Glutamatergic neuron (in vitro differentiated cells): ENCODE data around the gene ITPR1. TPM values are rescaled to one million over a fixed set of nuclear protein-coding genes. Genes with fewer than 3 reads are reported as not detected.
"Not testable (repeated sequence)": the region's sequence is repeated elsewhere in the genome, so short reads cannot be mapped to it uniquely, and the experiment has no call there.

Experiments used
- DNase-seq: peaks from one replicate; pipeline ENCODE4 v3.0.0; 2022
- H3K27ac Mint-ChIP-seq: one replicate; pipeline ENCODE4 v1.8.0; 2020; ENCODE audit warnings: mild to moderate bottlenecking, mixed read lengths, inconsistent platforms; ENCODE audit not compliant: unreplicated experiment
- H3K27me3 Mint-ChIP-seq: one replicate; pipeline ENCODE4 v1.8.0; 2020; ENCODE audit warnings: mild to moderate bottlenecking, moderate library complexity, mixed read lengths, inconsistent platforms; ENCODE audit not compliant: unreplicated experiment
- H3K36me3 Mint-ChIP-seq: one replicate; pipeline ENCODE4 v1.8.0; 2020; ENCODE audit warnings: mild to moderate bottlenecking, mixed read lengths, inconsistent platforms; ENCODE audit not compliant: unreplicated experiment
- H3K4me1 Mint-ChIP-seq: one replicate; pipeline ENCODE4 v1.8.0; 2020; ENCODE audit warnings: mild to moderate bottlenecking, low read depth, mixed read lengths, inconsistent platforms; ENCODE audit not compliant: unreplicated experiment
- H3K4me3 Mint-ChIP-seq: one replicate; pipeline ENCODE4 v1.8.0; 2020; ENCODE audit warnings: mild to moderate bottlenecking, mixed read lengths, inconsistent platforms; ENCODE audit not compliant: unreplicated experiment
- H3K9me3 Mint-ChIP-seq: one replicate; pipeline ENCODE4 v1.8.0; 2020; ENCODE audit warnings: mild to moderate bottlenecking, moderate library complexity, mixed read lengths, inconsistent platforms; ENCODE audit not compliant: unreplicated experiment
- total RNA-seq: library from RNA; stranded (reverse); fragmentation: NEBNext Ultra II Directional; extraction: Animal tissue kit (Norgen Biotek cat#: 25700); gene quantifications from one replicate; pipeline ENCODE4 v1.2.1, GENCODE V29; 2021; ENCODE audit not compliant: unreplicated experiment
- TF ChIP-seq, protein P1 (sequence below): fragments of 200-600 bp; sonication (generic); IDR thresholded peaks from one replicate; pipeline ENCODE4 v1.5.0; 2021; ENCODE audit not compliant: partially characterized antibody, unreplicated experiment

ITPR1 gene
- total RNA-seq, 1 donor from 2014 or later, result 6.9 TPM

DNA sequence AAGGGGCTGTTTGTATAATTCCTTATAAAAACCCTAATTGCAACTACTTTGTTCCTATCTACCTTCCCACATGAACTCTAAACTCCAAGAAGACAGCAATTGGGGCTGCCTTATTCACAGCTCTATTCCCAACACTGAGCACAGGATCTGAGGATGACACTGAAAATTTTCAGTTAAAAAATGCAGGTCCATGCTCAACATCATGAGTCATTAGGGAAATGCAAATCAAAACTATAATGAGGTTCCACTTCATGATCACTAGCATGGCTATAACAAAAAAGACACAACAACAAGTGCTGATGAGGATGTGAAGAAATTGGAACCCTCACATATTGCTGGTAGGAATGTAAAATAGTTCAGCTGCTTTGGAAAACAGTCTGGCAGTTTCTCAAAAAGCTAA lies 39.0 kb upstream of the ITPR1 start:
- Mint-ChIP-seq H3K4me3 (no peak overlapping the region), H3K36me3 (no peaks in the 10 kb centered on the region), H3K27me3 (peaks cover 1% of the 10 kb centered on the region), H3K4me1 (no peaks in the 10 kb centered on the region), H3K27ac (no peak overlapping the region), H3K9me3 (peaks cover 1% of the 10 kb centered on the region)
- DNase-seq, result no peak
- TF ChIP-seq, protein P1, sequence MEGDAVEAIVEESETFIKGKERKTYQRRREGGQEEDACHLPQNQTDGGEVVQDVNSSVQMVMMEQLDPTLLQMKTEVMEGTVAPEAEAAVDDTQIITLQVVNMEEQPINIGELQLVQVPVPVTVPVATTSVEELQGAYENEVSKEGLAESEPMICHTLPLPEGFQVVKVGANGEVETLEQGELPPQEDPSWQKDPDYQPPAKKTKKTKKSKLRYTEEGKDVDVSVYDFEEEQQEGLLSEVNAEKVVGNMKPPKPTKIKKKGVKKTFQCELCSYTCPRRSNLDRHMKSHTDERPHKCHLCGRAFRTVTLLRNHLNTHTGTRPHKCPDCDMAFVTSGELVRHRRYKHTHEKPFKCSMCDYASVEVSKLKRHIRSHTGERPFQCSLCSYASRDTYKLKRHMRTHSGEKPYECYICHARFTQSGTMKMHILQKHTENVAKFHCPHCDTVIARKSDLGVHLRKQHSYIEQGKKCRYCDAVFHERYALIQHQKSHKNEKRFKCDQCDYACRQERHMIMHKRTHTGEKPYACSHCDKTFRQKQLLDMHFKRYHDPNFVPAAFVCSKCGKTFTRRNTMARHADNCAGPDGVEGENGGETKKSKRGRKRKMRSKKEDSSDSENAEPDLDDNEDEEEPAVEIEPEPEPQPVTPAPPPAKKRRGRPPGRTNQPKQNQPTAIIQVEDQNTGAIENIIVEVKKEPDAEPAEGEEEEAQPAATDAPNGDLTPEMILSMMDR, result no peak

DNA sequence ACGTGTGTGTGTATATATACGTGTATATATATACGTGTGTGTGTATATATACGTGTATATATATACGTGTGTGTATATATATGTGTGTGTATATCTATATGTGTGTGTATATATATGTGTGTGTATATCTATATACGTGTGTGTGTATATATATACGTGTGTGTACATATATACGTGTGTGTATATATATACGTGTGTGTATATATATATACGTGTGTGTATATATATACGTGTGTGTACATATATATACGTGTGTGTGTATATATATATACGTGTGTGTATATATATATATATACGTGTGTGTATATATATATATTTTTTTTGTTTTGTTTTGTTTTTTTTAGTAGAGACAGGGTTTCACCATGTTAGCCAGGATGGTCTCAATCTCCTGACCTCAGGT lies 36.4 kb upstream of the ITPR1 start:
- not testable (repeated sequence) for H3K4me1 Mint-ChIP-seq, H3K27me3 Mint-ChIP-seq, H3K4me3 Mint-ChIP-seq, H3K36me3 Mint-ChIP-seq, H3K9me3 Mint-ChIP-seq, H3K27ac Mint-ChIP-seq, DNase-seq

DNA sequence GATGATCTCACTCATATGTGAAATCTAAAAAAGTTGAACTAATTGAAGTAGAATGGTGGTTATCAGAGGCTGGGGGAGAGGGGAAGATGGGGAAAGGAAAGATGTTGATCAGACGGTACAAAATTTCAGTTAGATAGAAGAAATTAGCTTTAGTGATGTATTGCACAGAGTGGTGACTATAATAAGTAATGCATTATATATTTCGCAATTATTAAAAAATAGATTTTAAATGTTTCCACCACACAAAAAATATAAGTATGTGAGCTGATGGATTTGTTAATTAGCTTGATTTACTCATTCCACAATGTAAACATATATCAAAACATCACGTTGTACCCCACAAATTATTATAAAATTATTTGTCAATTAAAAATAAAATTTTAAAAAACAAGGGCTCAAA lies 34.2 kb upstream of the ITPR1 start:
- H3K9me3 Mint-ChIP-seq, result peaks cover 3% of the 10 kb centered on the region
- H3K27ac Mint-ChIP-seq, result no peak overlapping the region
- no peaks in the 10 kb centered on the region for H3K4me1 Mint-ChIP-seq
- peaks cover 1% of the 10 kb centered on the region for H3K27me3 Mint-ChIP-seq
- H3K4me3 Mint-ChIP-seq, result no peak overlapping the region
- TF ChIP-seq, protein P1, result no peak
- no peaks in the 10 kb centered on the region for H3K36me3 Mint-ChIP-seq
- no peak for DNase-seq

DNA sequence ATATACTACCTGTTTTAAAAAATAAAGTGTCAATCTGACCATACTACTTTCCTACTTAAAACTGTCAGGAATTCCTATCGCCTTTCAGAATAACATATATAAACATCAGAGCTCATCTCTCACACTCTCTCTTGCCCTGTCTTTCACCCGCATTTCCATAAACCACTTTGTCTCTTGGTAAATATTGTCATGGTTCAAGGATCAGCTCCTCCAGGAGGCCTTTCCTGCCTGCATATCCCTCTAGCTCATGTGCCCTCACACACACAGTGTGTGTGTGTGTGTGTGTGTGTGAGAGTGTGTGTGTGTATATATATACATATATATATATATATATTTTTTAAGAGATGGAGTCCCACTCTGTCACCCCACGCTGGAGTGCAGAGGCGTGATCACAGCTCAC lies 32.8 kb upstream of the ITPR1 start:
- Mint-ChIP-seq H3K36me3 (no peaks in the 10 kb centered on the region), H3K27ac (no peak overlapping the region)
- TF ChIP-seq, protein P1, result no peak

DNA sequence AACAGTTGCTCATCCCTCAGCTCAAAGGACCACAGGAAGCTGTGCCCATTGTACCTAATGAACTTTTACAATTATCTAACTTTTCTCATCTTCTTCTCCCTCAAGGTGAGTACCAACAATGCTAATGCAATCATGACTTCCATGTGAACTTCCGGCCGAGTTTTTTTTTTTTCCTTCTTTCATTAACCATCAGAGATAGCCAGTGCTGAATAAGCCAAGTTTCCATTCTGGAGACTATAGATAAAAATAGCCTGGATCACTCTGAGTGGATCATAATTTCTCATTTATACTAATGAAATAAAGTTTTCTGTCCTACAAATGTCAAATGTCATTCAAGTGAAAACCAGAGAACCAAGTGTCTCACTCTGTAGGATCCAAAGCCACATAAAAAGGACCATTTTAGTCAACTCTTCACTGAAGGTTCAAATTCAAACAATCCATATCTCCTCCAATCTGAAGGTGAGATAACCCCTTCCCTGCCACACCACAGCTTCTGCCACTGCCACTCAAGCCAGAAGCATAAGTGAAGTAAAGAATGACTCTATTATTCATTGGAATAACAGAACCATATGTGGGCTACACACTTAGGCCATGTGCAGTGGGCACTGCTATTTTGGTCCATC lies 31.6 kb upstream of the ITPR1 start:
- no peak for DNase-seq
- no peaks in the 10 kb centered on the region for H3K36me3 Mint-ChIP-seq
- no peaks in the 10 kb centered on the region for H3K4me1 Mint-ChIP-seq
- peaks cover 5% of the 10 kb centered on the region for H3K9me3 Mint-ChIP-seq
- no peaks in the 10 kb centered on the region for H3K27me3 Mint-ChIP-seq
- no peak overlapping the region for H3K27ac Mint-ChIP-seq
- TF ChIP-seq, protein P1, result no peak
- H3K4me3 Mint-ChIP-seq, result no peak overlapping the region

More for the DNA sequence above, 32.8 kb upstream of the ITPR1 start:
- DNase-seq, result no peak
- peaks cover 3% of the 10 kb centered on the region for H3K9me3 Mint-ChIP-seq
- peaks cover 1% of the 10 kb centered on the region for H3K27me3 Mint-ChIP-seq
- no peaks in the 10 kb centered on the region for H3K4me1 Mint-ChIP-seq
- H3K4me3 Mint-ChIP-seq, result no peak overlapping the region
